Adrenal gland (tissue), 12 donors: Measurements from ENCODE around the gene FAM131A. TPM values are rescaled to one million over a fixed set of nuclear protein-coding genes. Genes with fewer than 3 reads are reported as not detected.

ENCODE experiments used
- DNase-seq, 7 donors: peaks; one replicate each; pipeline ENCODE4 v3.0.0-alpha.2; 2019 to 2020
- H3K27ac ChIP-seq, 5 donors: fragments of 200-600 bp; sonication (generic) in 4 of 5; 1 replicate in 3 of 5; 2 replicates in 2 of 5; pipeline versions ENCODE4 v1.5.1 to v1.8.0; 2016 to 2020; ENCODE audit warnings: mild to moderate bottlenecking in 1 of 5
- H3K27me3 ChIP-seq: fragments of 200-600 bp; 2 replicates; pipeline ENCODE4 v1.8.0; 2021
- H3K36me3 ChIP-seq, 2 donors: fragments of 200-600 bp; replicated peaks in 1 of 2; 1 replicate in 1 of 2; 2 replicates in 1 of 2; pipeline versions ENCODE4 v1.5.1 to v1.8.0; 2018 to 2022
- H3K4me1 ChIP-seq, 2 donors: fragments of 200-600 bp; replicated peaks in 1 of 2; 1 replicate in 1 of 2; 2 replicates in 1 of 2; pipeline versions ENCODE4 v1.5.1 to v1.8.0; 2018 to 2021
- H3K4me3 ChIP-seq, 4 donors: fragments of 200-600 bp; sonication (generic) in 3 of 4; one replicate each; pipeline ENCODE4 v1.5.1; 2016 to 2018
- H3K9me3 ChIP-seq, 3 donors: fragments of 200-600 bp; sonication (generic) in 1 of 3; replicated peaks in 1 of 3; 1 replicate in 2 of 3; 2 replicates in 1 of 3; pipeline versions ENCODE4 v1.5.1 to v1.8.0; 2016 to 2021
- CTCF ChIP-seq, 6 experiments: fragments of 450-650 bp in 4 of 6; fragments of 200-600 bp in 2 of 6; sonication (generic) in 1 of 6; IDR thresholded peaks; 1 replicate in 5 of 6; 2 replicates in 1 of 6; pipeline versions ENCODE4 v1.5.1 to v1.8.0; 2016 to 2021; ENCODE audit warnings: antibody characterized with exemption in 6 of 6, mild to moderate bottlenecking in 2 of 6, moderate library complexity in 1 of 6
- POLR2A ChIP-seq, 2 donors: fragments of 450-650 bp; IDR thresholded peaks; one replicate each; pipeline ENCODE4 v1.6.1; 2017; ENCODE audit warnings: antibody characterized with exemption in 2 of 2, mild to moderate bottlenecking in 2 of 2, moderate library complexity in 1 of 2
- WGBS, 4 donors: extraction: QIAGEN DNeasy Blood & Tissue Kit in 2 of 4; methylation state at CpG; one replicate each; pipeline versions ENCODE4 v1.1.5 to v1.1.7; 2013 to 2017; 5-methylcytosine and 5-hydroxymethylcytosine counted together
- intact Hi-C, 2 donors: fragments of 100-400 bp; cut with DNase I; formaldehyde crosslinking; loops; one replicate each; pipeline versions ENCODE4 v1.14.1 to v1.15.0; 2022 to 2023
- polyA plus RNA-seq, 3 donors: library from polyadenylated mRNA; stranded (reverse); fragments of 200-250 nt in 2 of 3; fragments of 350-450 nt in 1 of 3; fragmentation: Illumina TruSeq in 1 of 3; extraction: RNeasy Lipid Tissue Mini Kit (QIAGEN cat#74804) in 1 of 3; gene quantifications; one replicate each; pipeline ENCODE4 v1.2.3, GENCODE V29; 2013 to 2014
- total RNA-seq, 9 donors: library from RNA; depleted of rRNA in 4 of 9; stranded (reverse); fragments of >200 nt in 4 of 9; fragments of 120-200 nt in 1 of 9; fragmentation: NEBNext Ultra II Directional in 1 of 9; extraction: Animal tissue kit (Norgen Biotek cat#: 25700) in 1 of 9; gene quantifications; one replicate each; pipeline versions ENCODE4 v1.1.0 to v1.2.4, GENCODE V29; 2013 to 2023
- donor health status: healthy with polysubstance abuse.
- donor health status: Bipolar disorder and iron deficiency.
- donor health status: DM: yes; HTN: yes; CAD: no.
- donor health status: DM: no; HTN: no; CAD: no.
- donor health status: DM: no; HTN: no; CAD: no.
- donor health status: DM: yes; HTN: yes; CAD: no.

The FAM131A gene
- total and polyA plus RNA-seq, 12 donors: 13.3 to 43.0 (median 33.7) TPM

DNA sequence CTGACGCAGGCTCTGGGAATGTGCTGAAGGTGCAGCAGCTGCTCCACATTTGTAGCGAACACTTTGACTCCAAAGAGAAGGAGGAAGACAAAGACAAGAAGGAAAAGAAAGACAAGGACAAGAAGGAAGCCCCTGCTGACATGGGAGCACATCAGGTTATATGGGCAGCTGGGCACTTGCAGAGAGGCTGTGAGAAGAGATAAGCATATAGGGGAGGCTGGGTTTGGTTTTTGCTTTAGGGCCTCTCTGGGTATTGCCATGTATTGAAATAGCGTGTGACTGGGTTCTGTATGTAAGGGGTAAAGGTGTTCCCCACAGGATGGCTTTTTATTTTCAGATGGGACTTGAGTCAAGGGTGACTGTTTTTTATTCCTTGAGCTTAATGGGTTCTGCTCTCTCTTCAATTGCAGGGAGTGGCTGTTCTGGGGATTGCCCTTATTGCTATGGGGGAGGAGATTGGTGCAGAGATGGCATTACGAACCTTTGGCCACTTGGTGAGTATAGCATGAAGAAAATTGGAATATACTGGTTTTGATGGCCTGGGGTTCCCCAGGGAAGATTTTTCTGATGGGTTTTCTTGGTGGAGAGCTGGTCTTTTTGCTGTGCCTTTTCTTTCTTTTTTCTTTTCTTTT lies 30.9 kb upstream of the FAM131A start:
- no peaks in the 10 kb centered on the region for H3K9me3 ChIP-seq
- H3K4me3 ChIP-seq: no peak overlapping the region
- WGBS, 4 donors: 94 to 97% (median 95%) methylated on average over 4 of the region's 4 CpGs
- no peaks in the 10 kb centered on the region for H3K4me1 ChIP-seq
- no peak for DNase-seq
- no peak overlapping the region for H3K27ac ChIP-seq
- no peaks in the 10 kb centered on the region for H3K27me3 ChIP-seq
- intact Hi-C loops: loop anchor here in 1 of 2 donors (5.0 kb wide), 1 partner anchor 36 kb away; no protein-coding TSS in a partner anchor
- peaks cover 0 to 76% of the 10 kb centered on the region in 2 donors for H3K36me3 ChIP-seq
- TF ChIP-seq CTCF (IDR thresholded peaks at IDR 0.05): no peak
- no peak for TF ChIP-seq POLR2A (IDR thresholded peaks at IDR 0.05)

DNA sequence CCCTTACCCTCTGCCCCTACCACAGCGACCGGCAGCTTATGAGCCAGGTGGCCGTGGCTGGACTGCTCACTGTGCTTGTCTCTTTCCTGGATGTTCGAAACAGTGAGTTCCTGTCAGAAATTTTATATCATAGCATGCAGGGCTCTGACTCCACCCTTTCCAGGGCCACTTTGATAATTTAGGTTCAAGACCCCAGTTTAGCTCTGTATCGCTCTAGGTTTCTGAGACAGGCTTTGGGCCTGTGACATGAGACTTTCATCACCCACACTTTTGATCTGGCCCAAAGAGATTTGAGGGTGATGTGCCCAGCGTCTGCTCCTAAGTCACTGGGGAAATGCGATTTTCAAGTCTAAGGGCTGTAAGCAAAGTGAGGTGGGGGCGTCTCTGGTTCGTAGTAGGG lies 29.5 kb upstream of the FAM131A start:
- intact Hi-C loops: loop anchor here in 1 of 2 donors (5.0 kb wide), 1 partner anchor 34 kb away; no protein-coding TSS in a partner anchor
- no peaks in the 10 kb centered on the region for H3K4me1 ChIP-seq
- no peak overlapping the region for H3K4me3 ChIP-seq
- peaks cover 0 to 62% of the 10 kb centered on the region in 2 donors for H3K36me3 ChIP-seq
- H3K27ac ChIP-seq: no peak overlapping the region
- TF ChIP-seq POLR2A (IDR thresholded peaks at IDR 0.05): no peak
- no peak for TF ChIP-seq CTCF (IDR thresholded peaks at IDR 0.05)
- H3K27me3 ChIP-seq: no peaks in the 10 kb centered on the region
- no peak for DNase-seq
- H3K9me3 ChIP-seq: no peaks in the 10 kb centered on the region
- 90 to 95% (median 92%) methylated on average over 9 of the region's 9 CpGs for WGBS, 4 donors

- no peaks in the 10 kb centered on the region for H3K27me3 ChIP-seq
- no peak overlapping the region for H3K4me3 ChIP-seq
- 62 to 73% (median 67%) methylated on average over 7 of the region's 7 CpGs for WGBS, 4 donors
- intact Hi-C loops: loop anchor here in 1 of 2 donors (5.0 kb wide), 1 partner anchor 34 kb away; no protein-coding TSS in a partner anchor
- DNase-seq: no peak
- peaks cover 0 to under 1% of the 10 kb centered on the region in 2 donors for H3K4me1 ChIP-seq
- H3K9me3 ChIP-seq: no peaks in the 10 kb centered on the region
- H3K27ac ChIP-seq: no peak overlapping the region
- no peak for TF ChIP-seq CTCF (IDR thresholded peaks at IDR 0.05)
- peaks cover 0 to 53% of the 10 kb centered on the region in 2 donors for H3K36me3 ChIP-seq
Observed at GRCh38 chr3:184308744-184309143, 28.7 kb upstream of the FAM131A start.

GRCh38 chr3:184311633-184312032 lies 25.8 kb upstream of the FAM131A start:
- Histone ChIP-seq H3K9me3 (no peaks in the 10 kb centered on the region), H3K27me3 (no peaks in the 10 kb centered on the region), H3K4me1 (peaks cover 9 to 15% of the 10 kb centered on the region in 2 donors), H3K27ac (no peak overlapping the region), H3K36me3 (peaks cover 0 to 25% of the 10 kb centered on the region in 2 donors), H3K4me3 (no peak overlapping the region)
- intact Hi-C loops: no loop called here
- no peak for DNase-seq
- TF ChIP-seq CTCF (IDR thresholded peaks at IDR 0.05) (no peak), POLR2A (IDR thresholded peaks at IDR 0.05) (no peak)
